ENCODE measurements around the gene KCNK13. TPM values are rescaled to one million over a fixed set of nuclear protein-coding genes. Genes with fewer than 3 reads are reported as not detected.

The KCNK13 gene
- total RNA-seq: under 1 TPM in 3 of 4 donors, not detected in 1; 0.10 to 0.81 (median 0.19) TPM

DNA sequence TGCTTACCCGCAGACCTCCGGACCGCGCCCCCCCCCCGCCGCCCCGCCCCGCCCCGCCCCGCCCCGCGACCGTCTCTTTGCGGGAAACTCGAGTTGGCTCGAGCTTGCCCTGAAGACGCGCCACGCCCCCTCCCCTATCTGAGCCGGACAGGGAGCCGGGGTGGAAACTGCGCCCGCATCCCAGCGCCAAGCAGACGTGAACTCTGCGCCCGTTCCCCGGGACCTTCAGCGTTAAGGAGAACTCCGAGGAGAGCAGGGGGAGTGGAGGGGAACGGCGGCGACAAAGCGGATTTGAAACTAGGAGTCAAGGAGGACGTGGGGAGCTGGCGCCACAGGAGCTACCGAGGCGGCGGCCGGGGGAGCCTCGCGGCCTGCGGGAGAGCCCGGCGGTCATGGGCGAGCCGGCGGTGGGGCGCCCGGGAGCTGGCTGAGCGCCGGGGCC, at the start of gene KCNK13:
TSS of gene KCNK13 (plus strand) at position 310 of the 442 bp plus-strand sequence. CDS start 212 bp downstream, outside the sequence.
- peaks cover 90% of the 10 kb centered on the region for H3K27me3 ChIP-seq
- peak within 1 kb of the TSS; percentile 15 to 52 for H3K4me3 ChIP-seq
- H3K27ac ChIP-seq: no peak within 1 kb of the TSS
- peaks cover 0 to 32% (median 23%) of the 10 kb centered on the region in 3 donors for H3K4me1 ChIP-seq
- H3K36me3 ChIP-seq: no peaks in the 10 kb centered on the region
- TF ChIP-seq, protein P1, sequence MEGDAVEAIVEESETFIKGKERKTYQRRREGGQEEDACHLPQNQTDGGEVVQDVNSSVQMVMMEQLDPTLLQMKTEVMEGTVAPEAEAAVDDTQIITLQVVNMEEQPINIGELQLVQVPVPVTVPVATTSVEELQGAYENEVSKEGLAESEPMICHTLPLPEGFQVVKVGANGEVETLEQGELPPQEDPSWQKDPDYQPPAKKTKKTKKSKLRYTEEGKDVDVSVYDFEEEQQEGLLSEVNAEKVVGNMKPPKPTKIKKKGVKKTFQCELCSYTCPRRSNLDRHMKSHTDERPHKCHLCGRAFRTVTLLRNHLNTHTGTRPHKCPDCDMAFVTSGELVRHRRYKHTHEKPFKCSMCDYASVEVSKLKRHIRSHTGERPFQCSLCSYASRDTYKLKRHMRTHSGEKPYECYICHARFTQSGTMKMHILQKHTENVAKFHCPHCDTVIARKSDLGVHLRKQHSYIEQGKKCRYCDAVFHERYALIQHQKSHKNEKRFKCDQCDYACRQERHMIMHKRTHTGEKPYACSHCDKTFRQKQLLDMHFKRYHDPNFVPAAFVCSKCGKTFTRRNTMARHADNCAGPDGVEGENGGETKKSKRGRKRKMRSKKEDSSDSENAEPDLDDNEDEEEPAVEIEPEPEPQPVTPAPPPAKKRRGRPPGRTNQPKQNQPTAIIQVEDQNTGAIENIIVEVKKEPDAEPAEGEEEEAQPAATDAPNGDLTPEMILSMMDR (IDR thresholded peaks at IDR 0.05): no peak
- TF ChIP-seq POLR2A (IDR thresholded peaks at IDR 0.05): no peak
- TF ChIP-seq EP300 (IDR thresholded peaks at IDR 0.05): no peak
- TF ChIP-seq POLR2AphosphoS5 (IDR thresholded peaks at IDR 0.05): no peak
- H3K9me3 ChIP-seq: no peaks in the 10 kb centered on the region
- WGBS, 2 donors (ENCODE audit: low coverage in 1 of 2): 0% methylated on average over 7 to 8 of the region's 52 CpGs
- ATAC-seq: no peak

DNA sequence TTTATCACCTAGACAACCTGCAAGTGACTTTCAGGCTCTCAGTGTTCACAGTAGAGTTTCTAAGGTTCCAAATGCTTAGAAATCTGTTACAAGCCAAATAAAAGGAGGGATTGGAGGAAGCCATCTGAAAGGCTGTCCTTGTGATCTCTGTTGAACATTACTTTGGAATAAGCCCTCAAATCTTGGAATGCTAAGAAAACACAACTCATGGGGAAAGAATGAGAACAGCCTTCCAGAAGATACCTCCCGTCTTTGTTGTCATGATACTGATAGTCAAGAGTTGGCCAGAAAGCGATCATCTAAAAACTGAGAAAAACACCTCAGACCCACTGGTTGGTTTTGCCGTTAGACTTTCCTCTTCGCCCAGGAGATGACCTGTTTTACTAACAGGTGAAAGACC, 44.4 kb upstream of the KCNK13 start:
- Histone ChIP-seq H3K4me1 (no peaks in the 10 kb centered on the region), H3K36me3 (peaks cover 0 to 87% of the 10 kb centered on the region in 2 donors), H3K27me3 (no peaks in the 10 kb centered on the region), H3K9me3 (no peaks in the 10 kb centered on the region), H3K4me3 (no peak overlapping the region), H3K27ac (no peak overlapping the region)
- 86 to 94% methylated on average over 4 of the region's 4 CpGs for WGBS, 2 donors (ENCODE audit: low coverage in 1 of 2)
- ATAC-seq: no peak
- TF ChIP-seq, protein P1 (IDR thresholded peaks at IDR 0.05): no peak
- TF ChIP-seq EP300 (IDR thresholded peaks at IDR 0.05) (no peak), POLR2AphosphoS5 (IDR thresholded peaks at IDR 0.05) (no peak), POLR2A (IDR thresholded peaks at IDR 0.05) (no peak)

DNA sequence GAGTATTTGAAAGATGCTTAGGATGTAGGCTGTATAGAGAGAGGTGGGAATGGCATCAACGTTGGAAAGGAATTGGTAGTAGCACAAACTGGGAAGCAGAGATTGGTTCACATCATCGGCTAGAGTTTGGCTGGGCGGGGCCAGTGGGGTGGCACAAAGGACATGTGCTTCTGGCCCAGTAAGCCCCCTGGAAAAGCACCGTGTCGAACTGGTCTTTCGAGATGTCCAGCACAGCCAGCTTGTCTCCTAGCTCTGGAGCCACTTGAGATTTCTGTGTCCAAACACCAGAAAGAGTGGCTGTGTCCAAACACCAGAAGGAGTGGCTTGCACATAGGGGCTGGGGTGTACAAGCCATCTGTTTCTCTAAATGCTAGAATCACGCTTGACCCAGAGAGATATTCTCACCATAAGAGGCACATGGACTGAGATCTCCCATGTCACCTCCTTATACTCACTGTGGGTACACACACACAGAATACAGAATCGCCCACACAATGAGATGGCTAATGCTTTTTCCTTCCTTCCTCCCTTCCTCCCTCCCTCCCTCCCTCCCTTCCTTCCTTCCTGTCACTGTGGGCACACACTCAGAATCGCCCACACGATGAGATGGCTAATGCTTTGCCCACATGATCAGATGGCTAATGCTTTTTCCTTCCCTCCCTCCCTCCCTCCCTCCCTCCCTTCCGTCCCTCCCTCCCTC, 41.8 kb upstream of the KCNK13 start:
- WGBS, 2 donors (ENCODE audit: low coverage in 1 of 2): 78 to 88% methylated on average over 9 to 10 of the region's 11 CpGs
- no peaks in the 10 kb centered on the region for H3K27me3 ChIP-seq
- no peak overlapping the region for H3K27ac ChIP-seq
- H3K9me3 ChIP-seq: no peaks in the 10 kb centered on the region
- H3K4me3 ChIP-seq: no peak overlapping the region
- TF ChIP-seq EP300 (IDR thresholded peaks at IDR 0.05) (no peak), POLR2AphosphoS5 (IDR thresholded peaks at IDR 0.05) (no peak), POLR2A (IDR thresholded peaks at IDR 0.05) (no peak)
- TF ChIP-seq, protein P1 (IDR thresholded peaks at IDR 0.05): no peak
- ATAC-seq: no peak
- no peaks in the 10 kb centered on the region for H3K4me1 ChIP-seq
- H3K36me3 ChIP-seq: peaks cover 0 to 89% of the 10 kb centered on the region in 2 donors

DNA sequence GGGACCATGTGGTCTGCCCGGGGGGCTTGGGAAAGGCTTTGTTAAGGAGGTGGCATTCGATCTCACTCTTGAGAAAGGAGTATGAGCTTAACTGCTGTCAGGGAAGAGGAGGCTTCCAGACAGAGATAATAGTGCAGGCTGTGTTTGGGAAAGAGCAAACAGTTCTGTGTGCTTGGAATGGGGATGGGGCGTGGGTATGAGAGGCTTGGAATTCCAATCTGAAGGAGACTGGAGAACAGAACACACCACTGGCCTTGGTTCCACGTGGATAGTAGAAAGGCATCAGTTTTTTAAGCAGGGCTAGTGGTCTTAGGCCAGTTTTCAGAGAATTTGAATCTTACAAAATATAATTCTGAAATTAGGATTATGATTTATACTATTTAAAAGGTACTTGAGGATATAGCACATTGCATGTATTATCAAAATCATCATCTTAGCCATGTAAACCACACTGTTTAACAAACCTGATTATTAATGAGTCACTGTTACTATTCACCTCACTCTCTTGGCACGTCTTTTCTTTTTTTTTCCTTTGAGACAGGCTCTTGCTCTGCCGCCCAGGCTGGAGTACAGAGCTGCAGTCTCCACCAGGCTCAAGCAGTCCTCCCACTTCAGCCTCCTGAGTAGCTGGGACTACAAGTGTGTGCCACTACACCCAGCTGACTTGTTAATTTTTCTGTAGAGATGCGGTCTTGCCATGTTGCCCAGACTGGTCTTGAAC, 38.5 kb upstream of the KCNK13 start:
- Histone ChIP-seq H3K4me3 (no peak overlapping the region), H3K4me1 (no peaks in the 10 kb centered on the region), H3K9me3 (no peaks in the 10 kb centered on the region), H3K36me3 (peaks cover 0 to 83% of the 10 kb centered on the region in 2 donors), H3K27me3 (no peaks in the 10 kb centered on the region), H3K27ac (no peak overlapping the region)
- ATAC-seq: no peak
- WGBS, 2 donors (ENCODE audit: low coverage in 1 of 2): 67 to 69% methylated on average over 3 to 7 of the region's 7 CpGs
- TF ChIP-seq EP300 (IDR thresholded peaks at IDR 0.05): no peak
- TF ChIP-seq POLR2A (IDR thresholded peaks at IDR 0.05): no peak
- TF ChIP-seq POLR2AphosphoS5 (IDR thresholded peaks at IDR 0.05): no peak
- TF ChIP-seq, protein P1 (IDR thresholded peaks at IDR 0.05): no peak

Measured in gastroesophageal sphincter (tissue), 4 donors.